GM06990 (cell line): ENCODE measurements around the gene PERM1.
"Not testable (repeated sequence)": the region's sequence is repeated elsewhere in the genome, so short reads cannot be mapped to it uniquely, and the experiment has no call there.

ENCODE experiments used
- DNase-seq: peaks from one replicate; pipeline ENCODE4 v3.0.0-alpha.2; 2011; ENCODE audit not compliant: insufficient read length; ENCODE audit errors: extremely low read depth
- H3K27me3 ChIP-seq: replicated peaks from 2 replicates; pipeline ENCODE4 v1.6.0; 2011; ENCODE audit warnings: low read length; ENCODE audit not compliant: control insufficient read depth, insufficient read depth
- H3K36me3 ChIP-seq: 2 replicates; pipeline ENCODE4 v1.5.1; 2011; ENCODE audit warnings: low read length; ENCODE audit not compliant: control insufficient read depth, insufficient read depth
- H3K4me3 ChIP-seq: replicated peaks from 2 replicates; pipeline ENCODE4 v1.5.1; 2011; ENCODE audit warnings: low read depth, mild to moderate bottlenecking, control low read depth, low read length
- CTCF ChIP-seq: IDR thresholded peaks from 2 replicates; pipeline ENCODE4 v1.5.1; 2011; ENCODE audit warnings: low read length, control low read depth, mild to moderate bottlenecking, inconsistent platforms; ENCODE audit not compliant: insufficient read depth, poor library complexity, severe bottlenecking

Gene PERM1

GRCh38 chr1:1021010-1021919 is 39.4 kb upstream of the PERM1 start:
- H3K4me3 ChIP-seq = peak overlapping the region; percentile 71
- no peaks in the 10 kb centered on the region for H3K27me3 ChIP-seq
- TF ChIP-seq CTCF = no peak
- DNase-seq = no peak
- no peaks in the 10 kb centered on the region for H3K36me3 ChIP-seq

DNA sequence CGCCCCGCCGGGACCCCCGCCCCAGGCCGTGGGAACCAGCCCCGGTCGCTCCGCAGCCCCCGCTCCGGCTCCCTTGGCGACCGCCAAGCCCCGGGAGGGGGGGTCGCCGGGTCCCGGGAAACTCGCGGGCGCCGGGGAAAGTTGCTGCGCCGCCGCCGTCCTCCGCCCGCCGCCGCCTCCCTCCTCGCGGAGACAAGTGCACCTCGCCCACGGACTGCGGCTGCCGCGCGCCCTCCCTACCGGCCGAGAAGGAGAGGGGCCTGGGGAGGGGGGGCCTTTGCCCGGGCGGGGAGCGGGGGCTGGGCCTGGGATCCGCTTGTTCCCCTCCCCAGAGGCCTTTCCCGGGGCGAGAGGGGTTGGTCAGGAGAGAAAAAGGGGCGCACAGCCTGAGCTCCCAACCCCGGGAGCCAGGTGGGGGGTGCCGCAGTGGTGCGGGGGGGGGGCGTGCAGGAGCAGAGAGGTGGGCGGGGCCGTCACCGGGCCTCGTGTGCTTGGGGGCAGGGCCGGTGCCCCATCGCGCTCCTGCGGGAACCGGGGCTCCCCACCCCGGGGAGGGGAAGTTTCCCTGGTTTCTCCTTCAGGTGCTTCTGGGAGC is 38.6 kb upstream of the PERM1 start:
- H3K27me3 ChIP-seq = no peaks in the 10 kb centered on the region
- TF ChIP-seq CTCF = no peak
- peak overlapping the region; percentile 71 for H3K4me3 ChIP-seq
- H3K36me3 ChIP-seq = no peaks in the 10 kb centered on the region
- DNase-seq = no peak

- DNase-seq = no peak
- Histone ChIP-seq H3K4me3 (peak within 1 kb of the TSS; percentile 71), H3K27me3 (no peaks in the 10 kb centered on the region), H3K36me3 (no peaks in the 10 kb centered on the region)
- no peak for TF ChIP-seq CTCF
Measured at GRCh38 chr1:1020000-1020404, 38.1 kb upstream of the PERM1 start, which contains the start of gene AGRN. AGRN (plus strand) TSS chr1:1020120; CDS start chr1:1020173, 53 bp downstream.

DNA sequence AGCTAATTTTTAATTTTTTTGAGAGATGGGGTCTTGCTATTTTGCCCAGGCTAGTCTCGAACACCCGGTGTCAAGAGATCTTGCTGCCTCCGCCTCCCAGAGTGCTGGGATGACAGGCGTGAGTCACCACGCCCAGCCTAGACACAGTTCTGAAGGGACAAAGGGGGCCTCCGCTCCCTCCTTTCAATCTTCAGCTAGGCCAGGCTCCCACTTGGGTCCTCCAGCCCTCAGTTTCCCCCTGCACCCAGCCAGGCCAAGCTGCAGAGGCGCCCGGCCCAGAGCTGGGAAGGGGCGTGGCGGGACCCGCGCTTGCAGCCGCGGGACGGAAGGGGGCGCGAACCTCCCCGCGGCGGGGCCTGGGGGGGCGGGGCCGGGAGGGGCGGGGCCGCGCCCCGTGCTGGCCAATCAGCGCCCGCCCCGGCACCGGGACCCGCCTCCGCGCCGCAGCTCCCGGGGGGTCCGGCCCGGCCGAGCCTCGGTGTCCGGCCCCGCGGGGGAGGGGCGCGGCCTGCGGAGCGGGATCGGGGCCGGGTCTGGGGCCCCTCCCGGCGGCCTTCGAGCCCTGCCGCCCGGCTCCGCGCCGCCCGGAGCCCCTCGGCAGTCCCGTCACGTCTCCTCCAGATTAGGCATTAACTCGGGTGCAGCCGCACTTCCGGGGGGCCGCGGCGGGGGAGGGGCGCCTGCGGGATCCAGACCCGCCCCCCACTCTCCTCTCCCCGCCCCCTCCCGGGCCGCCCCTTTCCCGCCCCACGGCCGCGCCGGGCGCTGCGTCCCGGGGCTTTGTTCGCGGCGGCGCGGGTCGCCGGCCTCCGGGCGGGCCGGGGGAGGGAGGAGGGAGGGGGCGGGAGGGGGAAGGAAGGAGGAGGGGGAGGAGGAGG is 37.5 kb upstream of the PERM1 start:
- Histone ChIP-seq H3K36me3 (no peaks in the 10 kb centered on the region), H3K4me3 (peak overlapping the region; percentile 58), H3K27me3 (no peaks in the 10 kb centered on the region)
- TF ChIP-seq CTCF = peak; percentile 59
- peak; percentile 83 for DNase-seq

GRCh38 chr1:1018321-1018685 is 36.4 kb upstream of the PERM1 start:
- not testable (repeated sequence) for DNase-seq, H3K27me3 ChIP-seq, H3K4me3 ChIP-seq, H3K36me3 ChIP-seq

DNA sequence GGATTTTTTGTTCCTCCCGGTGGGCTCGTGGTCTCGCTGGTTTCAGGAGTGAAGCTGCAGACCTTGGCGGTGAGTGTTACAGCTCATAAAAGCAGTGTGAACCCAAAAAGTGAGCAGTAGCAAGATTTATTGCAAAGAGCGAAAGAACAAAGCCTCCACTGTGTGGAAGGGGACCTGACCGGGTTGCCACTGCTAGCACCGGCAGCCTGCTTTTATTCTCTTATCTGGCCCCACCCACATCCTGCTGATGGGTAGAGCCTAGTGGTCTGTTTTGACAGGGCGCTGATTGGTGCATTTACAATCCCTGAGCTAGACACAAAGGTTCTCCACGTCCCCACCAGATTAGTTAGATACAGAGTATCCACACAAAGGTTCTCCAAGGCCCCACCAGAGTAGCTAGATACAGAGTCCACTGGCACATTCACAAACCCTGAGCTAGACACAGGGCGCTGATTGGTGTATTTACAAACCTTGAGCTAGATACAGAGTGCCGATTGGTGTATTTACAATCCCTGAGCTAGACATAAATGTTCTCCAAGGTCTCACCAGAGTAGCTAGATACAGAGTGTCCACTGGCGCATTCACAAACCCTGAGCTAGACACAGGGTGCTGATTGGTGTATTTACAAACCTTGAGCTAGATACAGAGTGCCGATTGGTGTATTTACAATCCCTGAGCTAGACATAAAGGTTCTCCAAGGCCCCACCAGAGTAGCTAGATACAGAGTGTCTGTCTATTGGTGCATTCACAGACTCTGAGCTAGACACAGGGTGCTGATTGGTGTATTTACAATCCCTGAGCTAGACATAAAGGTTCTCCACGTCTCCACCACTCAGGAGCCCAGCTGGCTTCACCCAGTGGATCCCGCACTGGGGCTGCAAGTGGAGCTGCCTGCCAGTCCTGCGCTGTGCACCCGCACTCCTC is 35.8 kb upstream of the PERM1 start:
- H3K27me3 ChIP-seq, H3K4me3 ChIP-seq, H3K36me3 ChIP-seq, DNase-seq: not testable (repeated sequence)
